KBM-7 (cell line): Measurements from ENCODE around the gene CCNG2.
"Not testable (repeated sequence)": the region's sequence is repeated elsewhere in the genome, so short reads cannot be mapped to it uniquely, and the experiment has no call there.

Experiments
- DNase-seq: peaks from one replicate; pipeline ENCODE4 v3.0.0-alpha.2; 2015
- in situ Hi-C: fragments of 300-500 bp; cut with MboI; formaldehyde crosslinking; loops from 2 replicates; pipeline ENCODE4 v1.14.3; 2020; ENCODE audit warnings: low sequenced_read_pairs, low pct_unique_long_range_greater_than_20kb, mixed read lengths

CCNG2 gene, protein sequence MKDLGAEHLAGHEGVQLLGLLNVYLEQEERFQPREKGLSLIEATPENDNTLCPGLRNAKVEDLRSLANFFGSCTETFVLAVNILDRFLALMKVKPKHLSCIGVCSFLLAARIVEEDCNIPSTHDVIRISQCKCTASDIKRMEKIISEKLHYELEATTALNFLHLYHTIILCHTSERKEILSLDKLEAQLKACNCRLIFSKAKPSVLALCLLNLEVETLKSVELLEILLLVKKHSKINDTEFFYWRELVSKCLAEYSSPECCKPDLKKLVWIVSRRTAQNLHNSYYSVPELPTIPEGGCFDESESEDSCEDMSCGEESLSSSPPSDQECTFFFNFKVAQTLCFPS

GRCh38 chr4:77156912-77157858, at the start of gene CCNG2:
Gene CCNG2, plus strand, starts transcription at chr4:77157207. Its CDS starts 1,326 bp downstream, at chr4:77158533.
- in situ Hi-C loops = no loop called here
- DNase-seq = no peak

DNA sequence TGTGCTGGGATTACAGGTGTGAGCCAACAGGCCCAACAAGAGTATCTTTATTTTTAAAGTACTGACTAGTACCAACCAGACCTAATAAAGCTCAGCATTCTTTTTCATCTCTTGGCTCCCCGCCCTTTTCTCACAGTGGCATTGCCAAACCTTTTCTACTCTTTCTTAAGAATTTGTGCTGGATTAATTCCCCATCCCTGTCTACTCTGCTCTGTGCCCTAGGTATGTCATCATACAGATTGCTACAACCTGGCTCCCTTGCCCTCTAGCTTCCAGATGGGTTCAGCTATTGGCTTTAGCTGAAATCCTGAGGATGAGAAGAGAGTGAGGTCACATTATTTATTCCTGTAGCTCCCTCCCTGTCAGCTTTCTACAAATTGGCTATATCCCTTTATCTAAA, 46.3 kb upstream of the CCNG2 start:
- in situ Hi-C loops = no loop called here
- DNase-seq = no peak

DNA sequence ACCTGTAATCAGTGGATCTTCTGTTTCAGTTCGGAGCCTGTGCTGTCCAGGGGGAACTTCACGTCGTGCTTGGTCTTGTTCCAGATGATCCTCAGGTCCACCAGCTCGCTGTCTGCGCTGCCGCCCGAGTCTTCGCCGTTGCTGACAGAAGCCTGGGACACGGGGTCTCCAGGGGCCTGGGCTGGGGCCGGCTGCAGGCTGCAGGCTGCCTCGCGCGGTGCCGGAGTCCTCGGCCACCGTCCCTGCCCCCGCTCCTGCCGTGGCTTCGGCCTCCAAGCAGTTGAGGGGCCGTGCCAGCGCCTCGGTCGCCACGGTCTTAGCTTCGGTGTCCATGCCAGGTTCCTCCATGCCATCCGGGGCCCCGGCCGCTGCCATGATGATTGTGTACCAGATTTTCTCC, 43.9 kb upstream of the CCNG2 start:
- in situ Hi-C loops = no loop called here
- no peak for DNase-seq

DNA sequence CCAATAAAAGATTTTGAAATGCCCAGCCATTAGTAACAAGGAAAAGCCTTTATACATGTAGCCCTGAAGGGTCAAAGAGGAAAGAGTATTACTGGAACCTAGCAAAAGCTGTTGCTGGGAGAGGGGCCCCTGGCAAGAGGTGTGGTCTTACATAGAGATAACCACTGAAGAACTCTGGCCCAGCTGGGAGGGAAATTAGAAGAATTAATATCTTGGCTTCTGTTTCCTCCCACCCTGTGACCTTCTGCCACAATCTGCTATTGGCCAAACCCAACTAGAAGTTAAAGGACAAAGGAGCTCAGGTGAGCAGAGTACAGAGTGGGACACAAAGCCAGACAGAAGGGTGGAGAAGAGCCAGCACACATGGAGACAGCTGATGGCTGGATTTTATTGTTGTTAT, 39.3 kb upstream of the CCNG2 start:
- DNase-seq = no peak
- in situ Hi-C loops = no loop called here

DNA sequence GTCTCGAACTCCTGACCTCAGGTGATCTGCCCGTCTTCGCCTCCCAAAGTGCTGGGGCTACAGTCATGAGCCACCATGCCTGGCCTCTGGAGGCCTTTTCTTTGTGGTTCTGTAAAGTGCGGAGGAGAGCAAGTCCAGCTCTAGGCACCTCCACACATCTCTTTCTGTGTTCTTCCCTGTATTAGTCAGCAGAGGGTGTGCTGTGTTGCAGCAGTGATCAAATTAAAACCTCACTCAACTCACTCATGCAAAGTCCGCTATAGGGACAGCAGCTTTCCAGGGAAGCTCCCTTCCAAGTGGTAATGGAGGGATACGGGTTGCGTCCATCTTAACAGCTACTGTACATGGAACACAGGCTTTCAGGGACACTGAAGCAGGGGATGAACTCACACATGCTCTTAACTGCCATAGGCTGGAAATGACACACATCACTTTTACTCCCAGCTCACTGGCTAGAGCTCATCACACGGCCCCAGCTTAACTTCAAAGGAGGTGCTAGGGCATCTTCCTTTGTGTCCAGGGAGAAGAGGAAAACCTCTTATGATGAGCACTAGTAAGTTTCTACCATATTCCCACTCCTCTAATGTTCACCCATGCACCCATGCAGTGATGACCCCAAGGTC, 36.0 kb upstream of the CCNG2 start:
- no peak for DNase-seq
- in situ Hi-C loops = no loop called here

DNA sequence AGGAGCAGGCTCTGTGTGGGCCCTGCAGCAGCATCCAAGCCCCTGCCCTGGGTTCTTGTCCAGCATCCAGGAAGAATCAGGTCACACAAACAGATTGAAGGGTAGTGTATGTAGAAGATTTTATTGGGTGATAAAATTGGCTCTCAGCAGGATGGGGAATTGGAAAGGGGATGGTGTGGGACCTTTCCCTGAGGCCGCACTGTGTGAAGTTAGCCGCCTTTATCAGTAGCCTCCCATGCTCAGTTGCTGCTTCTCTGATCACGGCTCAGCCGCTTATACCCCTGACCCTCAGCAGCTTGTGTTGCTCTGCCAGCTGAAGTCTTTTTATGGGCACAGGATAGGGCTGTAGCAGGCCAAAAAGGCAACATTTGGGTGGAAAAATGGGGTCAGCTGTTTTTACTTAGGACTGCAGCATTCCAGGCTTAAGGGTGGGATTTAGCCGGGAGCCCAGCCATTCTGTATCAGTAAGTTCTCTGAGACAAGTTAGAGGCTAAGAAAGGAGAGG, 35.2 kb upstream of the CCNG2 start:
- in situ Hi-C loops = no loop called here
- DNase-seq = no peak

- no peak for DNase-seq
- in situ Hi-C loops = no loop called here
These were observed 34.4 kb upstream of the CCNG2 start for GRCh38 chr4:77122656-77123055.

GRCh38 chr4:77123411-77123810, 33.6 kb upstream of the CCNG2 start:
- no peak for DNase-seq
- in situ Hi-C loops = no loop called here

DNA sequence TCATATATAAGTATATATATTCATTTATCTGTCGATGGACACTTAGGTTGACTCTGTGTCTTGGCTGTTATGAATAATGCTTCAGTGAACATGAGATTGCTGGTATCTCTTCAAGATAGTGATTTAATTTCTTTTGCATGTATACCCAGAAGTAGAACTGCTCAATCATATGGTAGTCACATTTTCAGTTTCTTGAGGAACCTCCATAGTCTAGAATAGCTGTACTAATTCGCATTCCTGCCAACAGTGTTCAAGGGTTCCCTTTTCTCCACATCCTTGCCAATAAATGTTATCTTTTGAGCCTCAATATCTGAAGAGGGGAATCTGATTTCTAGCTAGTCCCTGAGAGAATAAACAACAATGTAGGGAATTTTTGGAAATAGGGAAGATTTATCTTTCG, 32.4 kb upstream of the CCNG2 start:
- in situ Hi-C loops = no loop called here

DNA sequence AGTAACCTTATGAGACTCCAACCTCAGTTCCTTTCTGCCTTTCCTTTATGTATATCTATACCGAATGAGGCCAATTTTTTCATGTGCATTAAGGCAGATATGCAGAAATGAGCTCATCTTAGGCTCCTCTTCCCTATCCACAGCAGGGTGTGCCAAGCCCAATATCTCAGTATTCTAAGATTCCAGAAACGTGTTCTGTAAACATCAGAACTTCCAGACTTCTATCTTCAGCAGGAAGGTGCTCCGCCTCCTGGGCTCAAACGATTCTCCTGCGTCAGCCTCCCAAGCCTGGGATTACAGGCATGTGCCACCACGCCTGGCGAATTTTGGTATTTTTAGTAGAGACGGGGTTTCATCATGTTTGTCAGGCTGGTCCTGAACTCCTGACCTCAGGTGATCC, 31.0 kb upstream of the CCNG2 start:
- DNase-seq = no peak
- in situ Hi-C loops = no loop called here

More for the DNA sequence above, 32.4 kb upstream of the CCNG2 start:
- DNase-seq = no peak

DNA sequence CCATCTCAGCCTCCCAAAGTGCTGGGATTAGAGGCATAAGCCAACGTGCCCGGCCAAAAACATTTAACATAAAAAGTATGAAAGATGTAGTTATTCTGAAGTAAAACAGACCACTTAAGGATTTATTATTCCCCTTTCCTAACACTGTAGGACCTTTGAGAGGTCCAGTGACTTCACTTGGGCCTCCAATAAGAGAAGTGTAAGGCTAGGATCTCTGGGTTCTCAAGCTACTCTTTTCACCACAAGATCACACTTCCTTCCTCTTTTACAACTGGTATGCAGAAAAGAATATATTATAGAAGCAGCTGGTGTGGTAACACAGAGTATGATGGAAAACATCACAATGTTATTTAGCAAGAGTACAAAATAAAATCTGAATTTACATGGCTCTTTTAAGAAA, 30.2 kb upstream of the CCNG2 start:
- peak; percentile 88 for DNase-seq
- in situ Hi-C loops = no loop called here

GRCh38 chr4:77127215-77127614, 29.8 kb upstream of the CCNG2 start:
- in situ Hi-C loops = no loop called here
- DNase-seq = no peak

DNA sequence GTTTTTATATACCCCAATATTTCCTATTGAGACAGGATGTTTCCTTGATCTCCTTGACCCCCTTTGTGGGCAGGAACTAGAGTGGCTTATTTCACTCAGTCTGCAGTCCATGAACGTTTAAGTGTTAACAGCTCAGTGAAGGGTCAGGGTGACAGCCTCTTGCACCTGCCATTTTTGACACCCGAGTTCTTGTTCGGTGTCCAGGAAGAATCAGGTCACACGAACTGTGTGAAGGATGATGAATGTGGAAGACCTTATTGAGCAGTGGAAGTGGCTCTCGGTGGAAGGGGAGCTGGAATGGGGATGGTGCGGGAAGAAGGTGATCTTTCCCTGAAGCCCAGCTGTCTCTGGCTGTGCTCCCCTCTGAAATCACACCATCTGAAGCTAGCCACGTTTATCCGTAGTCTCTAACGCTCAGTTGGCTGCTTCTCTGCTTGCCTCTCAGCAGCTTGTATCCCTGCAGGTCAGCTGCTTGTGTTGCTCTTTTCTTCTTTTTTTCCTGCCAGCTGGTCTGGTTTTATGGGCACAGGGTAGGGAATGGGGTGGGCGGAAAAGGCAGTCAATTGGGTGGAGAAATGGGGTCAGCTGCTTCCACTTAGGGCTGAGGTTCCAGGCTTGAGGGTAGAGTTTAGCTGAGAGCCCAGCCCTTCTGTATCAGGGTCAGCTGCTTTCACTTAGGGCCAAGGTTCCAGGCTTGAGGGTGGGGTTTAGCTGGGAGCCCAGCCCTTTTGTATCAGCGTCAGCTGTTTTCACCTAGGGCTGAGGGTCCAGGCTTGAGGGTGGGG, 29.0 kb upstream of the CCNG2 start:
- DNase-seq = no peak

GRCh38 chr4:77132652-77133312, 24.2 kb upstream of the CCNG2 start:
- no peak for DNase-seq
- in situ Hi-C loops = no loop called here

More for the DNA sequence above, 29.0 kb upstream of the CCNG2 start:
- in situ Hi-C loops = no loop called here

- in situ Hi-C loops = not testable (repeated sequence)
These were observed 19.6 kb upstream of the CCNG2 start for GRCh38 chr4:77137448-77137847.

GRCh38 chr4:77141964-77142645, 14.9 kb upstream of the CCNG2 start:
- in situ Hi-C loops = no loop called here
- DNase-seq = no peak

More at GRCh38 chr4:77137448-77137847, 19.6 kb upstream of the CCNG2 start:
- DNase-seq = not testable (repeated sequence)

DNA sequence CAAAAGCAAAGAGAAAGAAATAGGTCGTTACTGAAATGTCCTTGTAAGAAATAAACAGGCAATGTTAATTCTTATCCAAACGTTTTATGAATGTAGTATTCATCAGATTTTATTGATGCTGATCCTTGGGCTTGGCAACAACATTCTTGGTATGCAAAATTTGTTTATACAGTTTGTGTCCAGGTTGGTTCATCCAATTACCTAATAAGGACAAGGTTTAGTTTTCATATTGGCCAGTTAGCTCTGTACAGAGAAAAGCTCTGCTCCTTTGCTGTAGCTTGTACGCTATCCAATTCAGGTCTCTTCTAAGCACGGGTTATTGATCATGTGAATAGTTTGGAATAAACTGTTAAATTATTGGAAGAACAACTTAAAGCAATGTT, 14.4 kb upstream of the CCNG2 start:
- DNase-seq = no peak
- in situ Hi-C loops = no loop called here

GRCh38 chr4:77143091-77143490, 13.9 kb upstream of the CCNG2 start:
- in situ Hi-C loops = no loop called here

More at GRCh38 chr4:77143091-77143490, 13.9 kb upstream of the CCNG2 start:
- DNase-seq = no peak
